ENCODE results near the gene ARHGEF38.

ARHGEF38 gene

DNA sequence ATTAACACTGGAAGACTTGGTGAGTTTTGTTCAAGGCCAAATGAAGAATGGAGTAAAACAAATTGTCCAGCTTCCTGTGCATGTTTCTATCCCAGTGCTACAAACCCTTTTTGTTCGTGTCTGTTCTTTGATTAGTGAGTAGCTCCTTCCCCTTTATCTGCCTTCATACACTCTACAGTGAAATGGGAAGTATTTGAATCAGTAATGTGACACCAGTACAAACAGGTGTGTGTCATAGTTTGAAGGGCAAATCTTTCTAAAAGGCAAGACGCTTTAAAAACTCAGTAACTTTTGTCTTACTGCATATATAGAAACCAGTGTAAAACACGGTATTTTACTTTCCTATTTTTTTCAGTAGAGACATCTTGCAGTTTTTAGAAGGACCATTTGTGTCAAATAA, 5.9 kb downstream of the ARHGEF38 start:
- no peak for DNase-seq (ENCODE audit: insufficient read length, low spot score)
- FAIRE-seq = no peak

GRCh38 chr4:105560421-105560848, 8.0 kb downstream of the ARHGEF38 start:
- DNase-seq (ENCODE audit: insufficient read length, low spot score) = no peak
- no peak for FAIRE-seq

GRCh38 chr4:105563352-105563751, 10.9 kb downstream of the ARHGEF38 start:
- FAIRE-seq (no peak), DNase-seq (ENCODE audit: insufficient read length, low spot score) (no peak)

DNA sequence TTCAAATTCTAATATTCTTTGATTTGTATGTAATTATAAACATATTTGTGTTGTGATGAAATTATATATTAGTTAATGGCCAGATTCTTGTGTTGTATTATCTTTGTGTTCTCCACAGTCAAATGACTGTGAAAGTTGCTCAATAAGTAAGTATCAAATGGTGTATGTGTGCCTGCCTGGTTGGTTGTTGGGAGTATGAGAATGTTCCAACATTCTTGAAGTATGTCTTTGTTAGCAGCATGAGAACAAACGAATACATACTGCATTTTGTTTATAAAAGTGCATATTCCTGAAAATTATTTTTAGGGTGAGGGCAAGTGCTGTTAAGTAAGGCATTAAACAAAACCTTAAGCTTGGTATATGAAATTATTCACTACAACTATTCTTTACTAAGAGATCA, 16.2 kb downstream of the ARHGEF38 start:
- FAIRE-seq (no peak), DNase-seq (ENCODE audit: insufficient read length, low spot score) (no peak)

- FAIRE-seq = no peak
Observed at GRCh38 chr4:105569057-105569865, 16.8 kb downstream of the ARHGEF38 start.

GRCh38 chr4:105569866-105570236, 17.4 kb downstream of the ARHGEF38 start:
- DNase-seq (ENCODE audit: insufficient read length, low spot score) (no peak), FAIRE-seq (no peak)

More at GRCh38 chr4:105569057-105569865, 16.8 kb downstream of the ARHGEF38 start:
- DNase-seq (ENCODE audit: insufficient read length, low spot score) = no peak

DNA sequence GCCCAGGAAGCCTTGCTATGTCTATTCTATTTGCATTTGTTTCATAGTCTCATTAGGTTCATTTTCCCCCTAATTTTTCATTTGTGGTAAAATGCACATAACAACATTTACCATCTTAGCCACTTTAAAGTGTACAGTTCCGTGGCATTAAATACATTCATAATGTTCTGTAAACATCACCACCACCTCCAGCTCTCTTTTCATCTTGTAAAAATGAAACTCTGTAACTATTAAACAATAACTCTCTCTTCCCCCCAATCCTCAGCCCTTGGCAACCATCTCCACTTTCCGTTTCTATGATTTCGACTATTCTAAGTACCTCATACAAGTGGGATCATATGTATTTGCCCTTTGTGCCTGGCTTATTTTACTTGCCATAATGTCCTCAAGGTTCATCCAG, 19.9 kb downstream of the ARHGEF38 start:
- no peak for FAIRE-seq
- DNase-seq (ENCODE audit: insufficient read length, low spot score) = no peak

DNA sequence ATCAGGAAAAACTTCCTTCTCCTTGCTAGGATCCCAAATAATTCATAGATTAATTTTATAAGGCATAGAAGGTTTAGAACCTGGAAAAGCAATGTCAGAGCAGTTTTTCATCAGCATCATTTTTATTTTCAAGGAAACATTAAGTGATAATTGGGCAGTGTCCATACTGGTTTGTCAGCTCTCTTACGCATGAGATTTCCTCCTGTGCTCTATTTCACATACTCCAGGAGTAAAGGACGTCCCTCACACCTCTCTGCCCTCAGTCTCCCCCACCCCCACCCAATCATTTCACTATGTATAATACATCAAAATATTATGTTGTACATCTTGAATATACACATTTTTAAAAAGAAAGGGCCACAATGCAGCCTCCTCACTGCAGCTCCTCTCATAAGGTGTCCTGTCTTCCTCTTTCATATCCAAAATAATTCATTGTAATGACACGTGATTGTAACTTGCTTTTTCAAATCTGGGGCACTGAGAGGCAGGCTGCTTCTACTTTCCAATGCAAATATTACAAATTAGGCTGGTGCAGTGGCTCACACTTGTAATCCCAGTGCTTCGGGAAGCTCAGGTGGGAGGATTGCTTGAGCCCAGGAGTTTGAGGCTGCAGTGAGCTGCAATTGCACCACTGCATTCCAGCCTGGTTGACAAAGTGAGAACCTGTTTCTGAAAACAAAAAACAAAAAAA, 34.4 kb downstream of the ARHGEF38 start:
- FAIRE-seq = no peak
- no peak for DNase-seq (ENCODE audit: insufficient read length, low spot score)

DNA sequence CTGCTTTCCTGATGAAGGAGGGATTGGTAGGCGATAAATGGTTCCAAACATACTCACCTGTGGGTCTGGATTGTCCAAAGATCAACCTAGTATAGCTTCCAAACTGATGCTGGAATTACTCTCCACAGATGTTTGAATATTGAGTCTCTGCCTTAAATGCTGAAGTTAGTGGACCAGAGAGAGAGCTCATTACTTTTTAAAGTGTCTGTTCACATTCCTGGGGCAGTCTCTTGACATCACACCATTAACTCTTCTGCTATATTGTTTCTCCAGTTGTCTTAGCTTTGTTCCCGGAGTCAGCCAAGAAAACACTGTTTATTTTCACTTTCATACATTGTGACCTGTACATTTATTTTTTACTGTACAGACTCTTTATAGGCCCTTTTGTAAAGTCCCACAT, 35.4 kb downstream of the ARHGEF38 start:
- no peak for FAIRE-seq
- no peak for DNase-seq (ENCODE audit: insufficient read length, low spot score)

DNA sequence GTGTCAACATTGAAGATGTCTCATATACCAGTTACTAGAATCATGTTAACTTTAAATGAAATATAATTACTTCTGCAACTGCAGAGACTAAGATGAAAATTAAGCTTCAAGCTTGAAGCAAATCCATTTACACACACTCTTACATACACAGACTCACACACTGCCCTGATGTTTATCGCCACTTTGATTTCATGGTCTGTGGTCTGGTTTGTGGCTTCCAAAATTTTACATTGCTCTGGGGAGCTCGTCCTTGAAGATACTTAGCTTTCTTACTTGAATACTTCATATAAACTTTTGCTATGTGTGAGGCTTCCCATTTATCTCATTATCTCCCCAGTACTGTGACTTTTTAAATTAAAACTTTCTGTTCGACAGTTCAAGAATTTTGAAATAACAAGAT, 35.8 kb downstream of the ARHGEF38 start:
- DNase-seq (ENCODE audit: insufficient read length, low spot score) (no peak), FAIRE-seq (peak; percentile 18)

DNA sequence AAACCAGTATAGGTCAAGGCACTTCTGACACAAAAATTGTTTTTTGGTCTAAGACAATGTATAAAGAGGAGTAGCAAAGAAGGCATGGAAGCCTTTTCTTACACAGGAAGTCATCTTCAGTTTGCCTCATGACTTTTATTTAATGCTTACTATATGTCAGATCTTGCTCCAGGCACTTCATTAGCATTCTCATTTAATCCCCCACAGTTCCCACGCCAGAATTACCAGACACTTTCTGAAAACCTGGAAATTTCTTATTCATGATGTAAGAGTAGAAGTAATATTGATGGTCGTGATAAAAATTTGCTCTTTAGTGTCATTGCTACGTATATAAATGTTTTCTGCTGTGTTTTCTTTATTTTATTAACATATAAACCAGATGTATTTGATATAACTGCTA, 39.2 kb downstream of the ARHGEF38 start:
- no peak for DNase-seq (ENCODE audit: insufficient read length, low spot score)
- FAIRE-seq = no peak

DNA sequence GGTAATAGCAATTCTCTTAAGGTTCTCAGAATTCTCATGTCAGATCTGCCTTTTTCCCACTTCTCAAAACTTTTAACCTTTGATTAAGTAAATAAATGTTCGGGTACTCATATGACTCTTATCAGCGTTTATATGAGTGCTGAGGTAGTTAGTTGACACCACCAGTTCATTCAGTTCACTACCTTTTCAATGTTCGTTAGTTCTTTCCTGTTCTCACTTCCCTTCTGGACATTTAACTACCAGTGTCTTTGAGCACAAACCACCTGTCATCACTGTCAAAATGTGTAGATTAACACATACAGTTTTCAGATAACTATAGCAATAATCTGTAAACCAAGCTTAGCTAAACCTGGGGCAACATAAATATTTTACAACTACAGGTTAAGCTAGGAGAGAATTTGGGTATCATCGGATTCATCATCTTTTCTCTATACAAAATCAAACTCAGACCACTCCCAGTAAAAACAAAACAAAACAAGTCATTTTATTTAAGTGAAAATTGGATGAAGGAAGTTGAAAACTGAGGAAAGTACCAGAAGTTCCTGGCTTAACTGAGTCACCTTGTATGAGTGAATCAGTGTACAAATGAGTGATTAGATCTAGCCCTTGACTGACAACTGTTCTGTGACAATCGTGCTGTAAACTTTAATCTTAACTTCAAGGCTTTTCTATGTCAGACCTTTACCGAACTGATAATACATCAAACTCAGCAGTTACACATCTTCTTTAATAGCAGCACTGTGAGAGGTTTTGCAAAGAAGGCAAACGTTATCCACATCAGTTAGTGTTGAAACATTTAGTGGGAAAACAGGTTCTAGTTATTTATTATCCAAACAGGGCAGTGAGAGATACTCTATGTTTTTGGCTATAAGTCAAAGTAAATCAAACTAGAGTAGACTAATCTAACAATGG, 41.9 kb downstream of the ARHGEF38 start:
- peak; percentile 76 for FAIRE-seq
- no peak for DNase-seq (ENCODE audit: insufficient read length, low spot score)

DNA sequence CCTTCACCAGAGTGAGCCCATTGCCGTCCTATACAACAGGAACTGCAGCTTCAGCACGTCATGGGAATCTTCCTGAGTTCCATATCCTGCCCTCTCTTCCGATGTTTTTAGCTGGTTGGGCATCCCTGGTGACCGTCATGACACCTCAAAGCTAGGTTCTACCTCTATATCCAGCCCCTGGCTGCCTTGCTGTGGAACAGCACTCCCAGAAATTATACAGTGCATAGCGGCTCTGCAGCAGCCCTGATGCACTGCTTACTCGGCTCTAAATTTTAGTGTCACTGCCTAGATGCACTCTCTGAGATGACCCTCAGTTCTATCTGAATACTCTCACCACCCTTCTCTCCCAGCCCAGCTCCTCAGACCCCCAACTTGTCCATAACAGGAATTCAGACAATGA, 44.3 kb downstream of the ARHGEF38 start:
- FAIRE-seq = no peak
- no peak for DNase-seq (ENCODE audit: insufficient read length, low spot score)

GRCh38 chr4:105598052-105598451, 45.6 kb downstream of the ARHGEF38 start:
- DNase-seq (ENCODE audit: insufficient read length, low spot score) (no peak), FAIRE-seq (no peak)

- no peak for FAIRE-seq
- DNase-seq (ENCODE audit: insufficient read length, low spot score) = no peak
Observed at GRCh38 chr4:105598787-105599186, 46.4 kb downstream of the ARHGEF38 start.

- DNase-seq (ENCODE audit: insufficient read length, low spot score) (no peak), FAIRE-seq (no peak)
Observed at GRCh38 chr4:105599482-105599881, 47.1 kb downstream of the ARHGEF38 start.

- DNase-seq (ENCODE audit: insufficient read length, low spot score) = no peak
- FAIRE-seq = no peak
Observed at GRCh38 chr4:105599932-105600655, 47.7 kb downstream of the ARHGEF38 start.

DNA sequence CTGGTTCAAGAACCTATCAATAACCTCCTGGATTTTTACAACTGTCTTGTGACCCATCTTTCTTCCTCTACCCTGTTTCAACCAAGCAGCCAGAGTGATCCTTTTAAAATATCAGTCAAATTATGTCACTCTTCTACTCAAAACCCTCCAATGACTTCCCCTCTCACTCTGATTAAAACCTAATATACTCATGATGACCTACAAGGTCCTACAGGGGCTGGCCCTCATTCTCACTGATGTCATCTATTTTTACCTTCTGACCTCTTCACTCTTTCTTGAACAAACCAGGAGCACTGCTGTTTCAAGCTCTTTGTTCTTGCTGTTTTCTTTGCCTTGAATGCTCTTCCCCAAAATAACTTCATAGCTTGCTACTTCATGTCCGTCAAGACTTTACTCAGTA, 48.5 kb downstream of the ARHGEF38 start:
- DNase-seq (ENCODE audit: insufficient read length, low spot score) = no peak
- no peak for FAIRE-seq

GRCh38 chr4:105601406-105601805, 49.0 kb downstream of the ARHGEF38 start:
- FAIRE-seq = no peak
- DNase-seq (ENCODE audit: insufficient read length, low spot score) = no peak

- FAIRE-seq = no peak
Observed at GRCh38 chr4:105603158-105603557, 50.7 kb downstream of the ARHGEF38 start.

GRCh38 chr4:105605493-105605892, 53.1 kb downstream of the ARHGEF38 start:
- no peak for DNase-seq (ENCODE audit: insufficient read length, low spot score)
- FAIRE-seq = peak; percentile 11

More at GRCh38 chr4:105603158-105603557, 50.7 kb downstream of the ARHGEF38 start:
- DNase-seq (ENCODE audit: insufficient read length, low spot score) = no peak

All from GM19239 (cell line).